Breast epithelium (tissue), 3 donors: ENCODE measurements around the gene CLDN7.

Experiments
- CTCF ChIP-seq, 3 donors: fragments of 450-650 bp; IDR thresholded peaks; one replicate each; pipeline ENCODE4 v1.5.1; 2016 to 2017; ENCODE audit warnings: antibody characterized with exemption in 3 of 3, mild to moderate bottlenecking in 3 of 3, moderate library complexity in 3 of 3
- POLR2A ChIP-seq: fragments of 450-650 bp; IDR thresholded peaks from one replicate; pipeline ENCODE4 v1.6.1; 2016; ENCODE audit warnings: antibody characterized with exemption, mild to moderate bottlenecking, moderate library complexity
- POLR2AphosphoS5 ChIP-seq, 3 donors: sonication (generic); formaldehyde crosslinking; IDR thresholded peaks; one replicate each; pipeline ENCODE4 v1.6.1; 2017; ENCODE audit warnings: antibody characterized with exemption in 3 of 3

GRCh38 chr17:7223375-7223774, 38.9 kb downstream of the CLDN7 start:
- no peak for TF ChIP-seq CTCF (IDR thresholded peaks at IDR 0.05)
- TF ChIP-seq POLR2A = no peak
- no peak for TF ChIP-seq POLR2AphosphoS5 (IDR thresholded peaks at IDR 0.05)
